HCT116 (cell line): ENCODE data around the gene SOST. TPM values are rescaled to one million over a fixed set of nuclear protein-coding genes. Genes with fewer than 3 reads are reported as not detected.

ENCODE experiments used
- ATAC-seq: fragments of 200-7000 bp; cut with Tn5 transposase; 2 replicates; pipeline ENCODE4 v1.9.1; 2020; ENCODE audit warnings: mild to moderate bottlenecking, moderate library complexity
- BruUV-seq: library from RNA; stranded (reverse); fragments of 400-500 nt; replicated peaks from 2 replicates; lab custom pipeline; 2021; lab: Mats Ljungman, UMichigan
- CTCF ChIA-PET: fragments of 300-600 bp; sonication (Branson Sonifier 250); formaldehyde crosslinking; loops from one replicate; lab custom pipeline; 2021; ENCODE audit warnings: antibody characterized with exemption; lab: Charles Lee
- POLR2A ChIA-PET: fragments of 300-600, 350-600 bp; sonication (Branson Sonifier 250); formaldehyde crosslinking; loops from one replicate; lab custom pipeline; 2021; ENCODE audit warnings: antibody characterized with exemption; lab: Charles Lee
- RAD21 ChIA-PET, 2 experiments: fragments of 300-600 bp; sonication (Branson Sonifier 250); formaldehyde crosslinking; loops; one replicate each; lab custom pipeline; 2023; ENCODE audit warnings: low total read pairs in 2 of 2; ENCODE audit not compliant: uncharacterized antibody in 2 of 2, unreplicated experiment in 2 of 2, low non-redundant PET in 1 of 2; lab: Charles Lee
- DNase-seq: peaks from one replicate; pipeline ENCODE4 v3.0.0-alpha.2; 2010; ENCODE audit warnings: low read depth, low spot score
- H2AFZ ChIP-seq: fragments of 200-600 bp; shearing (Covaris generic), sonication (generic); 2 replicates; pipeline ENCODE4 v1.6.1; 2017; ENCODE audit warnings: low read depth, mixed run types, mixed read lengths, antibody characterized with exemption, low read length; ENCODE audit not compliant: poor library complexity, severe bottlenecking
- H3K27ac ChIP-seq: 2 replicates; pipeline ENCODE4 v1.5.1; 2012; ENCODE audit warnings: low read depth, low read length
- H3K27me3 ChIP-seq: fragments of 200-600 bp; sonication (generic); 2 replicates; pipeline ENCODE4 v1.6.1; 2016; ENCODE audit warnings: mixed run types, low read length, mixed read lengths; ENCODE audit not compliant: insufficient read depth
- H3K36me3 ChIP-seq, 2 experiments: fragments of 200-500 bp in 1 of 2; fragments of 200-600 bp in 1 of 2; sonication (Bioruptor generic) in 1 of 2; sonication (generic) in 1 of 2; 2 replicates each; pipeline versions ENCODE4 v1.5.1 to v1.6.1; 2014 to 2016; ENCODE audit warnings: low read length in 2 of 2, inconsistent platforms in 1 of 2, mixed read lengths in 1 of 2, mixed run types in 1 of 2; ENCODE audit not compliant: insufficient read depth in 2 of 2, control insufficient read depth in 1 of 2
- H3K4me1 ChIP-seq, 2 experiments: fragments of 200-600 bp in 1 of 2; sonication (generic) in 1 of 2; 2 replicates each; pipeline versions ENCODE4 v1.5.1 to v1.6.1; 2012 to 2017; ENCODE audit warnings: low read length in 2 of 2, inconsistent platforms in 1 of 2, mild to moderate bottlenecking in 1 of 2, mixed read lengths in 1 of 2, mixed run types in 1 of 2, moderate library complexity in 1 of 2; ENCODE audit not compliant: insufficient read depth in 2 of 2, control insufficient read depth in 1 of 2
- H3K4me2 ChIP-seq: fragments of 200-600 bp; sonication (generic); 2 replicates; pipeline ENCODE4 v1.6.1; 2017; ENCODE audit warnings: mixed run types, low read length, mixed read lengths
- H3K4me3 ChIP-seq, 2 experiments: fragments of 200-600 bp in 1 of 2; sonication (generic) in 1 of 2; replicated peaks in 1 of 2; 2 replicates each; pipeline ENCODE4 v1.5.1; 2011 to 2016; ENCODE audit warnings: low read length in 2 of 2, control low read depth in 1 of 2, low read depth in 1 of 2, mild to moderate bottlenecking in 1 of 2, mixed read lengths in 1 of 2, mixed run types in 1 of 2
- H3K79me2 ChIP-seq: fragments of 200-600 bp; sonication (generic); 2 replicates; pipeline ENCODE4 v1.6.1; 2017; ENCODE audit warnings: mild to moderate bottlenecking, mixed run types, low read length, moderate library complexity, mixed read lengths; ENCODE audit not compliant: insufficient read depth
- H3K9ac ChIP-seq: fragments of 200-600 bp; sonication (generic); 2 replicates; pipeline ENCODE4 v1.6.1; 2016; ENCODE audit warnings: low read length, mixed read lengths
- H3K9me2 ChIP-seq: fragments of 200-600 bp; sonication (generic), shearing (Covaris generic); 2 replicates; pipeline ENCODE4 v1.6.1; 2017; ENCODE audit warnings: mixed run types, mild to moderate bottlenecking, moderate library complexity; ENCODE audit not compliant: insufficient read depth
- H3K9me3 ChIP-seq, 2 experiments: fragments of 200-500 bp in 1 of 2; fragments of 200-600 bp in 1 of 2; sonication (Bioruptor generic) in 1 of 2; sonication (generic) in 1 of 2; 2 replicates each; pipeline ENCODE4 v1.6.1; 2014 to 2017; ENCODE audit warnings: low read length in 2 of 2, mixed read lengths in 2 of 2, inconsistent platforms in 1 of 2, low read depth in 1 of 2, mild to moderate bottlenecking in 1 of 2, mixed run types in 1 of 2, moderate library complexity in 1 of 2; ENCODE audit not compliant: control insufficient read depth in 1 of 2, insufficient read depth in 1 of 2
- H4K20me1 ChIP-seq: fragments of 200-600 bp; sonication (generic), shearing (Covaris generic); 2 replicates; pipeline ENCODE4 v1.6.1; 2017; ENCODE audit warnings: mixed run types, mild to moderate bottlenecking, moderate library complexity; ENCODE audit not compliant: insufficient read depth
- CBX3 ChIP-seq: IDR thresholded peaks from 2 replicates; pipeline ENCODE4 v1.6.1; 2012; ENCODE audit warnings: low read depth
- CEBPB ChIP-seq: IDR thresholded peaks from 2 replicates; pipeline ENCODE4 v1.6.1; 2012; ENCODE audit warnings: low read depth
- EGR1 ChIP-seq: IDR thresholded peaks from 2 replicates; pipeline ENCODE4 v1.6.1; 2012; ENCODE audit warnings: low read depth
- ELF1 ChIP-seq: IDR thresholded peaks from 2 replicates; pipeline ENCODE4 v1.6.1; 2012; ENCODE audit warnings: low read depth, borderline replicate concordance
- EZH2 ChIP-seq: fragments of 200-600 bp; sonication (generic); IDR thresholded peaks from 2 replicates; pipeline ENCODE4 v1.6.1; 2017; ENCODE audit warnings: antibody characterized with exemption, mixed run types
- EZH2phosphoT487 ChIP-seq: fragments of 200-600 bp; IDR thresholded peaks from 2 replicates; pipeline ENCODE4 v1.6.1; 2018; ENCODE audit warnings: antibody characterized with exemption, borderline replicate concordance
- FOSL1 ChIP-seq: IDR thresholded peaks from 2 replicates; pipeline ENCODE4 v1.6.1; 2012; ENCODE audit warnings: low read depth
- JUND ChIP-seq: IDR thresholded peaks from 2 replicates; pipeline ENCODE4 v1.6.1; 2012
- POLR2A ChIP-seq: IDR thresholded peaks from 2 replicates; pipeline ENCODE4 v1.7.0; 2011; ENCODE audit warnings: borderline replicate concordance; ENCODE audit not compliant: insufficient read depth, insufficient read length; ENCODE audit errors: extremely low read depth
- POLR2AphosphoS5 ChIP-seq: IDR thresholded peaks from 2 replicates; pipeline ENCODE4 v1.6.1; 2011; ENCODE audit warnings: mild to moderate bottlenecking, low read depth, low read length, moderate library complexity
- RAD21 ChIP-seq: IDR thresholded peaks from 2 replicates; pipeline ENCODE4 v1.6.1; 2012; ENCODE audit warnings: low read depth, mild to moderate bottlenecking
- SIN3A ChIP-seq: IDR thresholded peaks from 2 replicates; pipeline ENCODE4 v1.6.1; 2012; ENCODE audit warnings: low read depth
- SRF ChIP-seq: IDR thresholded peaks from 2 replicates; pipeline ENCODE4 v1.6.1; 2012; ENCODE audit warnings: low read depth
- YY1 ChIP-seq: IDR thresholded peaks from 2 replicates; pipeline ENCODE4 v1.6.1; 2011; ENCODE audit warnings: low read length, low read depth, moderate library complexity, mild to moderate bottlenecking; ENCODE audit not compliant: insufficient replicate concordance; ENCODE audit errors: extremely low read depth
- ZNF274 ChIP-seq: fragments of 200-500 bp; sonication (Bioruptor generic); IDR thresholded peaks from 2 replicates; pipeline ENCODE4 v1.6.1; 2014; ENCODE audit warnings: mild to moderate bottlenecking, low read depth, low read length, inconsistent platforms
- intact Hi-C: fragments of 100-400 bp; cut with micrococcal nuclease; formaldehyde crosslinking; loops from 2 replicates; pipeline ENCODE4 v1.10.0; 2022
- total RNA-seq: library from RNA; stranded (reverse); gene quantifications from one replicate; pipeline ENCODE4 v1.2.1, GENCODE V29; 2021; ENCODE audit not compliant: unreplicated experiment
- TF ChIP-seq, protein P1 (sequence below): IDR thresholded peaks from 2 replicates; pipeline ENCODE4 v1.6.1; 2012; ENCODE audit warnings: low read depth
- TF ChIP-seq, protein P2 (sequence below): IDR thresholded peaks from 2 replicates; pipeline ENCODE4 v1.6.1; 2012
- TF ChIP-seq, protein P3 (sequence below): IDR thresholded peaks from 2 replicates; pipeline ENCODE4 v1.6.1; 2011; ENCODE audit warnings: mild to moderate bottlenecking, low read length, moderate library complexity; ENCODE audit not compliant: insufficient replicate concordance; ENCODE audit errors: extremely low read depth
- TF ChIP-seq, protein P4 (sequence below): IDR thresholded peaks from 2 replicates; pipeline ENCODE4 v1.6.1; 2012
- TF ChIP-seq, protein P5 (sequence below), 3 experiments: fragments of 200-600 bp in 1 of 3; sonication (generic) in 1 of 3; IDR thresholded peaks in 2 of 3; conservative IDR thresholded peaks in 1 of 3; 2 replicates each; pipeline ENCODE4 v1.5.1; 2012 to 2017; ENCODE audit warnings: low read depth in 2 of 3, low read length in 2 of 3, antibody characterized with exemption in 1 of 3, borderline replicate concordance in 1 of 3, control low read depth in 1 of 3, mild to moderate bottlenecking in 1 of 3, mixed read lengths in 1 of 3, mixed run types in 1 of 3, moderate library complexity in 1 of 3; ENCODE audit not compliant: insufficient read depth in 1 of 3

Gene SOST
- total RNA-seq, 1 experiment from 2014 or later, result not detected

DNA sequence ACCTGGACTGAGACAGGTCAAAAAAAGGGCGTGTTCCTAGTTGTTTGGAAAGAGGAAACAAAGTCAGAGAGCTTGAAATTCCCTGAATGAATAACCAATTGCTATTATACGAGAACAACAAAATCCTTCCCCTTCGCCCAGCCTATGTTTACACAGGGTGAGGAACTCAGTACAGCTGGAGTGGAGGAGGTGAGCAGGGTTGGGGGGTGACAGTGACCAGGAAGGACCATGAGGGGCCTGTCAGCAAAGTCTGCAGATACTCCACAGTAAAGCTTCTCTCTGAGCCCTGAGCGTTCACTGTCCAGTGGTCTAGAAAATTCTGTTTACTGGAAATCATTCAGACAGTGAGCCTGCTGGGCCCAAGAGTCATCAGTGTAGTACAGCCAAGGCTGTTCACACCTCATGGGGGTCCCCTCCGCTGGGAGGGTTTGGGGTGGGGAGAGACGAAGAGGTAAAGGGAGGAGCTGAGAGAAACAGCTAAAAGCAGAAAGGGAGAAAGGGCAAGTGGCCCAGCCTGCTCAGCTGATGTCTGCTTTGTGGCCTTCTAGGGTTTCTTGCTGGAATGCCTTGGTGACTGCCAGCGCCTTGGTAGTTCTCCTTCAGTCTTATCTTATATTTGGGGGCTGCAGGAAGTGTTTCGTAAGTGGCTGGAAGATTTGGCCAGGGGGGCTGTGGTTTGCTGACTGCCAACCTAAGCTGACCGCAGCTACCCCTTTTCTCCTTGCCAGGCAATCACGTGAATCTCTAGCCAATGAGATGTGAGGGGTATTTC lies 14.5 kb upstream of the SOST start:
- H3K9me2 ChIP-seq, result no peaks in the 10 kb centered on the region
- no peaks in the 10 kb centered on the region for H4K20me1 ChIP-seq
- TF ChIP-seq, protein P1, sequence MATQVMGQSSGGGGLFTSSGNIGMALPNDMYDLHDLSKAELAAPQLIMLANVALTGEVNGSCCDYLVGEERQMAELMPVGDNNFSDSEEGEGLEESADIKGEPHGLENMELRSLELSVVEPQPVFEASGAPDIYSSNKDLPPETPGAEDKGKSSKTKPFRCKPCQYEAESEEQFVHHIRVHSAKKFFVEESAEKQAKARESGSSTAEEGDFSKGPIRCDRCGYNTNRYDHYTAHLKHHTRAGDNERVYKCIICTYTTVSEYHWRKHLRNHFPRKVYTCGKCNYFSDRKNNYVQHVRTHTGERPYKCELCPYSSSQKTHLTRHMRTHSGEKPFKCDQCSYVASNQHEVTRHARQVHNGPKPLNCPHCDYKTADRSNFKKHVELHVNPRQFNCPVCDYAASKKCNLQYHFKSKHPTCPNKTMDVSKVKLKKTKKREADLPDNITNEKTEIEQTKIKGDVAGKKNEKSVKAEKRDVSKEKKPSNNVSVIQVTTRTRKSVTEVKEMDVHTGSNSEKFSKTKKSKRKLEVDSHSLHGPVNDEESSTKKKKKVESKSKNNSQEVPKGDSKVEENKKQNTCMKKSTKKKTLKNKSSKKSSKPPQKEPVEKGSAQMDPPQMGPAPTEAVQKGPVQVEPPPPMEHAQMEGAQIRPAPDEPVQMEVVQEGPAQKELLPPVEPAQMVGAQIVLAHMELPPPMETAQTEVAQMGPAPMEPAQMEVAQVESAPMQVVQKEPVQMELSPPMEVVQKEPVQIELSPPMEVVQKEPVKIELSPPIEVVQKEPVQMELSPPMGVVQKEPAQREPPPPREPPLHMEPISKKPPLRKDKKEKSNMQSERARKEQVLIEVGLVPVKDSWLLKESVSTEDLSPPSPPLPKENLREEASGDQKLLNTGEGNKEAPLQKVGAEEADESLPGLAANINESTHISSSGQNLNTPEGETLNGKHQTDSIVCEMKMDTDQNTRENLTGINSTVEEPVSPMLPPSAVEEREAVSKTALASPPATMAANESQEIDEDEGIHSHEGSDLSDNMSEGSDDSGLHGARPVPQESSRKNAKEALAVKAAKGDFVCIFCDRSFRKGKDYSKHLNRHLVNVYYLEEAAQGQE, result no peak
- TF ChIP-seq ZNF274 (no peak), FOSL1 (no peak), JUND (no peak), EZH2phosphoT487 (no peak), YY1 (no peak), CBX3 (no peak), SIN3A (no peak), SRF (no peak), ELF1 (no peak), POLR2AphosphoS5 (no peak), POLR2A (no peak), EZH2 (no peak), CEBPB (no peak), EGR1 (no peak), RAD21 (no peak)
- TF ChIP-seq, protein P2, sequence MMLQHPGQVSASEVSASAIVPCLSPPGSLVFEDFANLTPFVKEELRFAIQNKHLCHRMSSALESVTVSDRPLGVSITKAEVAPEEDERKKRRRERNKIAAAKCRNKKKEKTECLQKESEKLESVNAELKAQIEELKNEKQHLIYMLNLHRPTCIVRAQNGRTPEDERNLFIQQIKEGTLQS, result no peak
- TF ChIP-seq, protein P3, sequence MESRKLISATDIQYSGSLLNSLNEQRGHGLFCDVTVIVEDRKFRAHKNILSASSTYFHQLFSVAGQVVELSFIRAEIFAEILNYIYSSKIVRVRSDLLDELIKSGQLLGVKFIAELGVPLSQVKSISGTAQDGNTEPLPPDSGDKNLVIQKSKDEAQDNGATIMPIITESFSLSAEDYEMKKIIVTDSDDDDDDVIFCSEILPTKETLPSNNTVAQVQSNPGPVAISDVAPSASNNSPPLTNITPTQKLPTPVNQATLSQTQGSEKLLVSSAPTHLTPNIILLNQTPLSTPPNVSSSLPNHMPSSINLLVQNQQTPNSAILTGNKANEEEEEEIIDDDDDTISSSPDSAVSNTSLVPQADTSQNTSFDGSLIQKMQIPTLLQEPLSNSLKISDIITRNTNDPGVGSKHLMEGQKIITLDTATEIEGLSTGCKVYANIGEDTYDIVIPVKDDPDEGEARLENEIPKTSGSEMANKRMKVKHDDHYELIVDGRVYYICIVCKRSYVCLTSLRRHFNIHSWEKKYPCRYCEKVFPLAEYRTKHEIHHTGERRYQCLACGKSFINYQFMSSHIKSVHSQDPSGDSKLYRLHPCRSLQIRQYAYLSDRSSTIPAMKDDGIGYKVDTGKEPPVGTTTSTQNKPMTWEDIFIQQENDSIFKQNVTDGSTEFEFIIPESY, result no peak
- TF ChIP-seq, protein P4, sequence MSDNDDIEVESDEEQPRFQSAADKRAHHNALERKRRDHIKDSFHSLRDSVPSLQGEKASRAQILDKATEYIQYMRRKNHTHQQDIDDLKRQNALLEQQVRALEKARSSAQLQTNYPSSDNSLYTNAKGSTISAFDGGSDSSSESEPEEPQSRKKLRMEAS, result no peak
- TF ChIP-seq, protein P5, sequence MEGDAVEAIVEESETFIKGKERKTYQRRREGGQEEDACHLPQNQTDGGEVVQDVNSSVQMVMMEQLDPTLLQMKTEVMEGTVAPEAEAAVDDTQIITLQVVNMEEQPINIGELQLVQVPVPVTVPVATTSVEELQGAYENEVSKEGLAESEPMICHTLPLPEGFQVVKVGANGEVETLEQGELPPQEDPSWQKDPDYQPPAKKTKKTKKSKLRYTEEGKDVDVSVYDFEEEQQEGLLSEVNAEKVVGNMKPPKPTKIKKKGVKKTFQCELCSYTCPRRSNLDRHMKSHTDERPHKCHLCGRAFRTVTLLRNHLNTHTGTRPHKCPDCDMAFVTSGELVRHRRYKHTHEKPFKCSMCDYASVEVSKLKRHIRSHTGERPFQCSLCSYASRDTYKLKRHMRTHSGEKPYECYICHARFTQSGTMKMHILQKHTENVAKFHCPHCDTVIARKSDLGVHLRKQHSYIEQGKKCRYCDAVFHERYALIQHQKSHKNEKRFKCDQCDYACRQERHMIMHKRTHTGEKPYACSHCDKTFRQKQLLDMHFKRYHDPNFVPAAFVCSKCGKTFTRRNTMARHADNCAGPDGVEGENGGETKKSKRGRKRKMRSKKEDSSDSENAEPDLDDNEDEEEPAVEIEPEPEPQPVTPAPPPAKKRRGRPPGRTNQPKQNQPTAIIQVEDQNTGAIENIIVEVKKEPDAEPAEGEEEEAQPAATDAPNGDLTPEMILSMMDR (IDR thresholded peaks at IDR 0.05 in 2 of 3, conservative IDR thresholded peaks at IDR 0.05 in 1 of 3; ENCODE audit: borderline replicate concordance in 1 of 3, insufficient read depth in 1 of 3, low read depth in 2 of 3, low read length in 2 of 3), result no peak
- no peak for DNase-seq
- BruUV-seq, result no TSS peak
- POLR2A ChIA-PET, result no interaction called here
- peaks cover 30% of the 10 kb centered on the region for H3K79me2 ChIP-seq
- ATAC-seq, result no peak
- intact Hi-C loops, result no loop called here
- H3K9ac ChIP-seq, result no peak overlapping the region
- no peaks in the 10 kb centered on the region for H3K9me3 ChIP-seq
- peaks cover 23 to 49% of the 10 kb centered on the region in 2 experiments for H3K36me3 ChIP-seq
- H3K4me1 ChIP-seq, result peaks cover 3 to 4% of the 10 kb centered on the region in 2 experiments; a peak in 3 of 4 replicates
- no peak overlapping the region for H3K27ac ChIP-seq
- H2AFZ ChIP-seq, result no peak overlapping the region
- H3K4me2 ChIP-seq, result no peak overlapping the region
- H3K27me3 ChIP-seq, result no peaks in the 10 kb centered on the region
- CTCF ChIA-PET, result no interaction called here
- RAD21 ChIA-PET, result no interaction called here
- no peak overlapping the region for H3K4me3 ChIP-seq
